ENCODE data around the gene RALGAPB. TPM values are rescaled to one million over a fixed set of nuclear protein-coding genes. Genes with fewer than 3 reads are reported as not detected.

RALGAPB gene
- total and polyA plus RNA-seq, 2 of the 13 experiments (the other 11 are each of a cell fraction or from before 2014, with no cell fraction given): 17.6 to 30.6 TPM

DNA sequence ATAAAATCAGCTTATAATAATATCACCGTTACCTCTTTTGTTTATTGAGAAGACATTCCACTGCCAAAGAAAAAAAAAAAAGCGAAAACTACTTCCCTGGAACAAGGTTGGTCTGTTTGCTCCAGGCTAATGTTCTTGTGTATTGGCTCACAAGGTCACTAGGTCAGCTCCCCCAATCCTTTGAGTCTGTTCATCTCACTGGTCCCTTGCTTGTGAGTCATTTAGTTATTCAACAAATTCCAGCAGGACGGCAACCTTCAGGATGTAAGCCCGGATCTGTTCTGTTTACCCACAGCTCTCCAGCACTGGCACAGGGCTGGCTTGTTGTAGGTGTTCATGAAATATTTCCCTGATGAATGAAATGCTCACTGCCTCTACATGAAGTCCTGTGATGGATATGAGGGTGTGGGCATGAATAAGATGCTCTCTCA, 132.2 kb downstream of the RALGAPB start (continued):
- TF ChIP-seq, protein P1, sequence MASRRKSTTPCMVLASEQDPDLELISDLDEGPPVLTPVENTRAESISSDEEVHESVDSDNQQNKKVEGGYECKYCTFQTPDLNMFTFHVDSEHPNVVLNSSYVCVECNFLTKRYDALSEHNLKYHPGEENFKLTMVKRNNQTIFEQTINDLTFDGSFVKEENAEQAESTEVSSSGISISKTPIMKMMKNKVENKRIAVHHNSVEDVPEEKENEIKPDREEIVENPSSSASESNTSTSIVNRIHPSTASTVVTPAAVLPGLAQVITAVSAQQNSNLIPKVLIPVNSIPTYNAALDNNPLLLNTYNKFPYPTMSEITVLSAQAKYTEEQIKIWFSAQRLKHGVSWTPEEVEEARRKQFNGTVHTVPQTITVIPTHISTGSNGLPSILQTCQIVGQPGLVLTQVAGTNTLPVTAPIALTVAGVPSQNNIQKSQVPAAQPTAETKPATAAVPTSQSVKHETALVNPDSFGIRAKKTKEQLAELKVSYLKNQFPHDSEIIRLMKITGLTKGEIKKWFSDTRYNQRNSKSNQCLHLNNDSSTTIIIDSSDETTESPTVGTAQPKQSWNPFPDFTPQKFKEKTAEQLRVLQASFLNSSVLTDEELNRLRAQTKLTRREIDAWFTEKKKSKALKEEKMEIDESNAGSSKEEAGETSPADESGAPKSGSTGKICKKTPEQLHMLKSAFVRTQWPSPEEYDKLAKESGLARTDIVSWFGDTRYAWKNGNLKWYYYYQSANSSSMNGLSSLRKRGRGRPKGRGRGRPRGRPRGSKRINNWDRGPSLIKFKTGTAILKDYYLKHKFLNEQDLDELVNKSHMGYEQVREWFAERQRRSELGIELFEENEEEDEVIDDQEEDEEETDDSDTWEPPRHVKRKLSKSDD (CRISPR knock-in tag; IDR thresholded peaks at IDR 0.05; ENCODE audit: low read depth): 0 out of 2 replicates have a peak, but pooled peaks have one; percentile 44
- TF ChIP-seq, protein P2, sequence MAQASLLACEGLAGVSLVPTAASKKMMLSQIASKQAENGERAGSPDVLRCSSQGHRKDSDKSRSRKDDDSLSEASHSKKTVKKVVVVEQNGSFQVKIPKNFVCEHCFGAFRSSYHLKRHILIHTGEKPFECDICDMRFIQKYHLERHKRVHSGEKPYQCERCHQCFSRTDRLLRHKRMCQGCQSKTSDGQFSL (CRISPR knock-in tag; IDR thresholded peaks at IDR 0.05): peak; percentile 99
- TF ChIP-seq GZF1 (CRISPR knock-in tag; IDR thresholded peaks at IDR 0.05) (no peak), JUNB (CRISPR knock-in tag; IDR thresholded peaks at IDR 0.05; ENCODE audit: borderline replicate concordance) (peak; percentile 98), ZNF607 (CRISPR knock-in tag; IDR thresholded peaks at IDR 0.05; ENCODE audit: borderline replicate concordance) (peak; percentile 58; the same call in 1 of the 2 replicates), CCDC6 (CRISPR knock-in tag; IDR thresholded peaks at IDR 0.05) (no peak; the same call in 1 of the 2 replicates), NR2F6 (IDR thresholded peaks at IDR 0.05) (peak; percentile 100), NR2F6 (CRISPR knock-in tag; IDR thresholded peaks at IDR 0.05) (peak; percentile 100), ZNF556 (CRISPR knock-in tag; IDR thresholded peaks at IDR 0.05; ENCODE audit: borderline replicate concordance) (peak; percentile 88; the same call in 1 of the 2 replicates), SRY (CRISPR knock-in tag; IDR thresholded peaks at IDR 0.05) (no peak)
- TF ChIP-seq, protein P3, sequence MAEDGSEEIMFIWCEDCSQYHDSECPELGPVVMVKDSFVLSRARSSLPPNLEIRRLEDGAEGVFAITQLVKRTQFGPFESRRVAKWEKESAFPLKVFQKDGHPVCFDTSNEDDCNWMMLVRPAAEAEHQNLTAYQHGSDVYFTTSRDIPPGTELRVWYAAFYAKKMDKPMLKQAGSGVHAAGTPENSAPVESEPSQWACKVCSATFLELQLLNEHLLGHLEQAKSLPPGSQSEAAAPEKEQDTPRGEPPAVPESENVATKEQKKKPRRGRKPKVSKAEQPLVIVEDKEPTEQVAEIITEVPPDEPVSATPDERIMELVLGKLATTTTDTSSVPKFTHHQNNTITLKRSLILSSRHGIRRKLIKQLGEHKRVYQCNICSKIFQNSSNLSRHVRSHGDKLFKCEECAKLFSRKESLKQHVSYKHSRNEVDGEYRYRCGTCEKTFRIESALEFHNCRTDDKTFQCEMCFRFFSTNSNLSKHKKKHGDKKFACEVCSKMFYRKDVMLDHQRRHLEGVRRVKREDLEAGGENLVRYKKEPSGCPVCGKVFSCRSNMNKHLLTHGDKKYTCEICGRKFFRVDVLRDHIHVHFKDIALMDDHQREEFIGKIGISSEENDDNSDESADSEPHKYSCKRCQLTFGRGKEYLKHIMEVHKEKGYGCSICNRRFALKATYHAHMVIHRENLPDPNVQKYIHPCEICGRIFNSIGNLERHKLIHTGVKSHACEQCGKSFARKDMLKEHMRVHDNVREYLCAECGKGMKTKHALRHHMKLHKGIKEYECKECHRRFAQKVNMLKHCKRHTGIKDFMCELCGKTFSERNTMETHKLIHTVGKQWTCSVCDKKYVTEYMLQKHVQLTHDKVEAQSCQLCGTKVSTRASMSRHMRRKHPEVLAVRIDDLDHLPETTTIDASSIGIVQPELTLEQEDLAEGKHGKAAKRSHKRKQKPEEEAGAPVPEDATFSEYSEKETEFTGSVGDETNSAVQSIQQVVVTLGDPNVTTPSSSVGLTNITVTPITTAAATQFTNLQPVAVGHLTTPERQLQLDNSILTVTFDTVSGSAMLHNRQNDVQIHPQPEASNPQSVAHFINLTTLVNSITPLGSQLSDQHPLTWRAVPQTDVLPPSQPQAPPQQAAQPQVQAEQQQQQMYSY (CRISPR knock-in tag; IDR thresholded peaks at IDR 0.05): no peak; the same call in 1 of the 2 replicates
- TF ChIP-seq, protein P4, sequence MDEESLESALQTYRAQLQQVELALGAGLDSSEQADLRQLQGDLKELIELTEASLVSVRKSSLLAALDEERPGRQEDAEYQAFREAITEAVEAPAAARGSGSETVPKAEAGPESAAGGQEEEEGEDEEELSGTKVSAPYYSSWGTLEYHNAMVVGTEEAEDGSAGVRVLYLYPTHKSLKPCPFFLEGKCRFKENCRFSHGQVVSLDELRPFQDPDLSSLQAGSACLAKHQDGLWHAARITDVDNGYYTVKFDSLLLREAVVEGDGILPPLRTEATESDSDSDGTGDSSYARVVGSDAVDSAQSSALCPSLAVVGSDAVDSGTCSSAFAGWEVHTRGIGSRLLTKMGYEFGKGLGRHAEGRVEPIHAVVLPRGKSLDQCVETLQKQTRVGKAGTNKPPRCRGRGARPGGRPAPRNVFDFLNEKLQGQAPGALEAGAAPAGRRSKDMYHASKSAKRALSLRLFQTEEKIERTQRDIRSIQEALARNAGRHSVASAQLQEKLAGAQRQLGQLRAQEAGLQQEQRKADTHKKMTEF (CRISPR knock-in tag; IDR thresholded peaks at IDR 0.05): peak; percentile 97
- TF ChIP-seq, protein P5, sequence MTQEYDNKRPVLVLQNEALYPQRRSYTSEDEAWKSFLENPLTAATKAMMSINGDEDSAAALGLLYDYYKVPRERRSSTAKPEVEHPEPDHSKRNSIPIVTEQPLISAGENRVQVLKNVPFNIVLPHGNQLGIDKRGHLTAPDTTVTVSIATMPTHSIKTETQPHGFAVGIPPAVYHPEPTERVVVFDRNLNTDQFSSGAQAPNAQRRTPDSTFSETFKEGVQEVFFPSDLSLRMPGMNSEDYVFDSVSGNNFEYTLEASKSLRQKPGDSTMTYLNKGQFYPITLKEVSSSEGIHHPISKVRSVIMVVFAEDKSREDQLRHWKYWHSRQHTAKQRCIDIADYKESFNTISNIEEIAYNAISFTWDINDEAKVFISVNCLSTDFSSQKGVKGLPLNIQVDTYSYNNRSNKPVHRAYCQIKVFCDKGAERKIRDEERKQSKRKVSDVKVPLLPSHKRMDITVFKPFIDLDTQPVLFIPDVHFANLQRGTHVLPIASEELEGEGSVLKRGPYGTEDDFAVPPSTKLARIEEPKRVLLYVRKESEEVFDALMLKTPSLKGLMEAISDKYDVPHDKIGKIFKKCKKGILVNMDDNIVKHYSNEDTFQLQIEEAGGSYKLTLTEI (CRISPR knock-in tag; conservative IDR thresholded peaks at IDR 0.05): no peak
- TF ChIP-seq, protein P6, sequence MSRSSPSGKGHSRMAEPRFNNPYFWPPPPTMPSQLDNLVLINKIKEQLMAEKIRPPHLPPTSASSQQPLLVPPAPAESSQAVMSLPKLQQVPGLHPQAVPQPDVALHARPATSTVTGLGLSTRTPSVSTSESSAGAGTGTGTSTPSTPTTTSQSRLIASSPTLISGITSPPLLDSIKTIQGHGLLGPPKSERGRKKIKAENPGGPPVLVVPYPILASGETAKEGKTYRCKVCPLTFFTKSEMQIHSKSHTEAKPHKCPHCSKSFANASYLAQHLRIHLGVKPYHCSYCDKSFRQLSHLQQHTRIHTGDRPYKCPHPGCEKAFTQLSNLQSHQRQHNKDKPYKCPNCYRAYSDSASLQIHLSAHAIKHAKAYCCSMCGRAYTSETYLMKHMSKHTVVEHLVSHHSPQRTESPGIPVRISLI (CRISPR knock-in tag; IDR thresholded peaks at IDR 0.05; ENCODE audit: borderline replicate concordance): peak; percentile 99
